B cell (primary cell): ENCODE data around the gene TMEM63A. TPM values are rescaled to one million over a fixed set of nuclear protein-coding genes. Genes with fewer than 3 reads are reported as not detected.

ENCODE experiments used
- ATAC-seq: fragments of 200-7000 bp; cut with Tn5 transposase; one replicate; pipeline ENCODE4 v1.10.0; 2021; ENCODE audit warnings: low read depth, mild to moderate bottlenecking, moderate number of reproducible peaks, moderate library complexity
- CTCF ChIA-PET: fragments of 350-600 bp; sonication (Branson Sonifier 250); formaldehyde crosslinking; loops from one replicate; lab custom pipeline; 2021; ENCODE audit warnings: antibody characterized with exemption, inconsistent platforms; lab: Charles Lee
- POLR2A ChIA-PET: fragments of 350-600 bp; sonication (Branson Sonifier 250); formaldehyde crosslinking; loops from one replicate; lab custom pipeline; 2021; ENCODE audit warnings: antibody characterized with exemption; lab: Charles Lee
- DNase-seq: peaks from one replicate; pipeline ENCODE4 v3.0.0; 2013
- H2AFZ ChIP-seq: 2 replicates; pipeline ENCODE4 v1.6.1; 2012; ENCODE audit warnings: mild to moderate bottlenecking, low read depth, low read length; ENCODE audit not compliant: insufficient read depth, poor library complexity, severe bottlenecking
- H3K27ac ChIP-seq, 2 donors: 1 replicate in 1 of 2; 2 replicates in 1 of 2; pipeline ENCODE4 v1.5.1; 2012 to 2013; ENCODE audit warnings: low read length in 2 of 2, mild to moderate bottlenecking in 2 of 2, moderate library complexity in 1 of 2
- H3K27me3 ChIP-seq, 4 experiments: fragments of 200-600 bp in 1 of 4; sonication (generic) in 1 of 4; replicated peaks in 1 of 4; 1 replicate in 2 of 4; 2 replicates in 2 of 4; pipeline versions ENCODE4 v1.6.1 to v1.7.0; 2013 to 2016; ENCODE audit warnings: low read length in 3 of 4, mild to moderate bottlenecking in 2 of 4, mixed read lengths in 1 of 4, moderate library complexity in 1 of 4; ENCODE audit not compliant: insufficient read depth in 4 of 4, control insufficient read depth in 3 of 4; ENCODE audit errors: control extremely low read depth in 1 of 4
- H3K36me3 ChIP-seq, 2 experiments: replicated peaks in 1 of 2; 1 replicate in 1 of 2; 2 replicates in 1 of 2; pipeline versions ENCODE4 v1.6.1 to v1.7.1; 2013; ENCODE audit warnings: low read length in 1 of 2; ENCODE audit not compliant: insufficient read depth in 2 of 2, control insufficient read depth in 1 of 2; ENCODE audit errors: control extremely low read depth in 1 of 2, extremely low read depth in 1 of 2
- H3K4me1 ChIP-seq, 2 donors: fragments of 200-600 bp in 1 of 2; sonication (generic) in 1 of 2; 1 replicate in 1 of 2; 2 replicates in 1 of 2; pipeline versions ENCODE4 v1.5.1 to v1.6.1; 2013 to 2017; ENCODE audit warnings: low read length in 2 of 2; ENCODE audit not compliant: control insufficient read depth in 2 of 2, insufficient read depth in 2 of 2
- H3K4me2 ChIP-seq: replicated peaks from 2 replicates; pipeline ENCODE3; 2012; ENCODE audit warnings: mild to moderate bottlenecking, low read depth, low read length; ENCODE audit not compliant: poor library complexity, severe bottlenecking
- H3K4me3 ChIP-seq, 5 experiments: fragments of 200-600 bp in 1 of 5; sonication (generic) in 1 of 5; 1 replicate in 3 of 5; 2 replicates in 2 of 5; pipeline versions ENCODE4 v1.5.1 to v1.7.0; 2011 to 2016; ENCODE audit warnings: low read length in 4 of 5, mild to moderate bottlenecking in 4 of 5, low read depth in 2 of 5, control low read depth in 1 of 5, moderate library complexity in 1 of 5; ENCODE audit not compliant: insufficient read depth in 1 of 5; ENCODE audit errors: control extremely low read depth in 1 of 5, extremely low read depth in 1 of 5
- H3K79me2 ChIP-seq: fragments of 200-600 bp; sonication (generic); one replicate; pipeline ENCODE4 v1.6.0; 2016; ENCODE audit warnings: low read length; ENCODE audit not compliant: control insufficient read depth, insufficient read depth
- H3K9ac ChIP-seq: fragments of 200-600 bp; sonication (generic); 2 replicates; pipeline ENCODE4 v1.6.1; 2017; ENCODE audit warnings: mild to moderate bottlenecking, low read length, moderate library complexity
- H3K9me3 ChIP-seq, 3 donors: one replicate each; pipeline versions ENCODE4 v1.6.1 to v1.7.1; 2013; ENCODE audit warnings: low read length in 2 of 3; ENCODE audit not compliant: control insufficient read depth in 2 of 3, insufficient read depth in 1 of 3; ENCODE audit errors: control extremely low read depth in 1 of 3
- H4K20me1 ChIP-seq: 2 replicates; pipeline ENCODE4 v1.6.0; 2012; ENCODE audit warnings: mild to moderate bottlenecking, low read length; ENCODE audit not compliant: insufficient read depth, control insufficient read depth, poor library complexity, severe bottlenecking
- H3K27ac Mint-ChIP-seq: one replicate; pipeline ENCODE4 v1.8.0; 2021; ENCODE audit warnings: mixed read lengths
- H3K27me3 Mint-ChIP-seq: one replicate; pipeline ENCODE4 v1.8.0; 2021; ENCODE audit warnings: mixed read lengths
- H3K4me1 Mint-ChIP-seq: one replicate; pipeline ENCODE4 v1.8.0; 2021; ENCODE audit warnings: mixed read lengths
- H3K4me3 Mint-ChIP-seq: one replicate; pipeline ENCODE4 v1.8.0; 2021; ENCODE audit warnings: mixed read lengths
- H3K9me3 Mint-ChIP-seq: one replicate; pipeline ENCODE4 v1.8.0; 2022; ENCODE audit warnings: mixed read lengths; ENCODE audit not compliant: insufficient read depth
- EZH2 ChIP-seq: IDR thresholded peaks from 2 replicates; pipeline ENCODE4 v1.6.1; 2012; ENCODE audit warnings: borderline replicate concordance, low read depth, mild to moderate bottlenecking, moderate library complexity, low read length; ENCODE audit not compliant: insufficient read depth, poor library complexity, severe bottlenecking
- WGBS: methylation state at CpG from one replicate; pipeline ENCODE4 v1.1.5; 2013; ENCODE audit warnings: missing lambda C conversion rate; ENCODE audit not compliant: insufficient coverage; 5-methylcytosine and 5-hydroxymethylcytosine counted together
- intact Hi-C: fragments of 100-400 bp; cut with micrococcal nuclease; formaldehyde crosslinking; loops from one replicate; pipeline ENCODE4 v1.10.0; 2022
- polyA plus RNA-seq: library from polyadenylated mRNA; depleted of rRNA; stranded (reverse); fragments of >200 nt; gene quantifications from 2 replicates; pipeline ENCODE4 v1.2.3, GENCODE V29; 2012
- total RNA-seq, 2 donors: library from RNA; stranded (reverse); fragments of 120-200 nt in 1 of 2; gene quantifications; 1 replicate in 1 of 2; 2 replicates in 1 of 2; pipeline versions ENCODE4 v1.2.3 to v1.2.4, GENCODE V29; 2013 to 2022
- TF ChIP-seq, protein P1 (sequence below): fragments of 200-600 bp; IDR thresholded peaks from one replicate; pipeline ENCODE4 v1.8.0; 2022; ENCODE audit warnings: antibody characterized with exemption, mild to moderate bottlenecking

The TMEM63A gene
- total and polyA plus RNA-seq, 2 donors (not counting 1 experiment from before 2014, with no cell fraction given), result 209 to 238 TPM

DNA sequence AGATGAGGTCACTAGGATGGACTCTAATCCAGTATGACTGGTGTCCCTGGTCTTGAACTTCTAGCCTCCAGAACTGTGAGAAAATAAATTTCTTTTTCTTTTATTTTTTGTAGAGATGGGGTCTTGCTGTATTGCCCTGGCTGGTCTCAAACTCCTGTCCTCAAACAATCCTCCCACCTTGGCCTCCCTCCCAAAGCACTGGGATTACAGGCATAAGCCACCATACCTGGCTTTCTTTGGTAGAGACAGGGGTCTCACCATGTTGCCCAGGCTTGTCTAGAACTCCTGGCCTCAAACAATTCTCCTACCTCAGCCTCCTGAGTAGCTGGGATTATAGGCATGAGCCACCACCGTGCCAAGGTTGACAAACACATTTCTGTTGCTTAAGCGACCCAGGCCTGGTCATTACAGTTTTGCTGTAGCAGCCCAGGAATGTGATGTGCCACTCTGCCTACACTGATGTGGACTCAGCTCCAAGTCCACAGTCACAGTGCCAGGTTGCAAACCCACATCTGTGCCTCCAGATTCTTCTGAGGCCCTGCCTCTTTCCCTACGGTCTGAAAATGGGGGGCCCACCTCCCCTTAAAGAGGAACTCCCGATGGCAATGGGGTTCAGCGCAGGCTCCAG, 25.9 kb upstream of the TMEM63A start:
- Mint-ChIP-seq H3K4me1 (peaks cover 20% of the 10 kb centered on the region), H3K27me3 (no peaks in the 10 kb centered on the region), H3K27ac (no peak overlapping the region), H3K4me3 (no peak overlapping the region), H3K9me3 (peaks cover 2% of the 10 kb centered on the region)
- CTCF ChIA-PET, result interaction anchor here (3.2 to 4.2 kb wide), 2 partner anchors 19 to 26 kb away, joined by 11 to 59 read pairs; partner anchors contain the start of genes LEFTY1 and TMEM63A
- 85% methylated on average over 5 of the region's 5 CpGs for WGBS
- ATAC-seq (no peak), DNase-seq (no peak)
- intact Hi-C loops, result no loop called here
- Histone ChIP-seq H4K20me1 (no peaks in the 10 kb centered on the region), H3K9ac (no peak overlapping the region), H3K4me3 (no peak overlapping the region), H3K27me3 (no peaks in the 10 kb centered on the region), H3K4me1 (peaks cover 24 to 28% of the 10 kb centered on the region in 2 donors), H3K79me2 (no peaks in the 10 kb centered on the region), H3K9me3 (peaks cover 0 to 4% (median 0%) of the 10 kb centered on the region in 3 donors), H3K36me3 (no peaks in the 10 kb centered on the region), H2AFZ (no peak overlapping the region), H3K27ac (no peak overlapping the region), H3K4me2 (no peak overlapping the region)
- POLR2A ChIA-PET, result interaction anchor here (0.8 to 1.6 kb wide), 2 partner anchors 11 to 25 kb away, joined by 3 to 4 read pairs; partner anchors contain the start of gene TMEM63A
- TF ChIP-seq, protein P1, sequence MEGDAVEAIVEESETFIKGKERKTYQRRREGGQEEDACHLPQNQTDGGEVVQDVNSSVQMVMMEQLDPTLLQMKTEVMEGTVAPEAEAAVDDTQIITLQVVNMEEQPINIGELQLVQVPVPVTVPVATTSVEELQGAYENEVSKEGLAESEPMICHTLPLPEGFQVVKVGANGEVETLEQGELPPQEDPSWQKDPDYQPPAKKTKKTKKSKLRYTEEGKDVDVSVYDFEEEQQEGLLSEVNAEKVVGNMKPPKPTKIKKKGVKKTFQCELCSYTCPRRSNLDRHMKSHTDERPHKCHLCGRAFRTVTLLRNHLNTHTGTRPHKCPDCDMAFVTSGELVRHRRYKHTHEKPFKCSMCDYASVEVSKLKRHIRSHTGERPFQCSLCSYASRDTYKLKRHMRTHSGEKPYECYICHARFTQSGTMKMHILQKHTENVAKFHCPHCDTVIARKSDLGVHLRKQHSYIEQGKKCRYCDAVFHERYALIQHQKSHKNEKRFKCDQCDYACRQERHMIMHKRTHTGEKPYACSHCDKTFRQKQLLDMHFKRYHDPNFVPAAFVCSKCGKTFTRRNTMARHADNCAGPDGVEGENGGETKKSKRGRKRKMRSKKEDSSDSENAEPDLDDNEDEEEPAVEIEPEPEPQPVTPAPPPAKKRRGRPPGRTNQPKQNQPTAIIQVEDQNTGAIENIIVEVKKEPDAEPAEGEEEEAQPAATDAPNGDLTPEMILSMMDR, result no peak
- no peak for TF ChIP-seq EZH2

DNA sequence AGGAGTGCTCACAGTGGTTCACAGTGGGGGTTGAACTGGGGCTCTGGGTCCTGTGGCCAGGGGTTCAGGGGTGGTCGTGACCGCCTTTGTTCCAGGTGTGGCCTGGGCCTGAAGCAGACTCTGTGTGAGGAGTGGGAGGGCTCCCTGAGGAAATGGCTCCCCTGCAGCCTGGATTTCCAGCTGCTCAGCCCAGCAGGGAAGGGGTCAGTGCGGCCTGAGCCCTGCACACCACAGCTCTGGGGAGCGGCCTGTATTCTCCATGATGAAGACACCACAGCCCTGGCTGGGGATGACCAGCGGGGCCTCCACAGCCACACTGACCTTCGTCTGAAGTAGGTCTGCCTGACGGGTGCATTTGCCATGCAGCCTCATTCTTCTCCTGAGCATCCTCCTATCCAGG, 25.2 kb upstream of the TMEM63A start:
- Mint-ChIP-seq H3K9me3 (peaks cover 2% of the 10 kb centered on the region), H3K4me3 (no peak overlapping the region), H3K27me3 (no peaks in the 10 kb centered on the region), H3K27ac (no peak overlapping the region), H3K4me1 (peaks cover 20% of the 10 kb centered on the region)
- Histone ChIP-seq H3K4me1 (peaks cover 24 to 28% of the 10 kb centered on the region in 2 donors), H3K27ac (no peak overlapping the region), H2AFZ (no peak overlapping the region), H3K9me3 (peaks cover 0 to 4% (median 0%) of the 10 kb centered on the region in 3 donors), H3K27me3 (no peaks in the 10 kb centered on the region), H3K36me3 (no peaks in the 10 kb centered on the region), H3K9ac (no peak overlapping the region), H4K20me1 (no peaks in the 10 kb centered on the region), H3K4me3 (no peak overlapping the region), H3K79me2 (no peaks in the 10 kb centered on the region), H3K4me2 (no peak overlapping the region)
- CTCF ChIA-PET, result no interaction called here
- TF ChIP-seq EZH2, result no peak
- TF ChIP-seq, protein P1, result no peak
- intact Hi-C loops, result no loop called here
- ATAC-seq (no peak), DNase-seq (no peak)
- WGBS, result 93% methylated on average over 7 of the region's 7 CpGs
- POLR2A ChIA-PET, result no interaction called here
